Muscle layer of colon (tissue), 2 donors: Measurements from ENCODE around the gene PRPF8.
"Not testable (repeated sequence)": the region's sequence is repeated elsewhere in the genome, so short reads cannot be mapped to it uniquely, and the experiment has no call there.

Source experiments
- H3K27ac ChIP-seq: one replicate; pipeline ENCODE4 v1.7.0; 2013; ENCODE audit warnings: low read depth, mild to moderate bottlenecking, low read length, moderate library complexity
- H3K27me3 ChIP-seq, 2 donors: one replicate each; pipeline ENCODE4 v1.7.0; 2013; ENCODE audit warnings: low read length in 2 of 2, mild to moderate bottlenecking in 2 of 2; ENCODE audit not compliant: insufficient read depth in 2 of 2, control insufficient read depth in 1 of 2
- H3K36me3 ChIP-seq: one replicate; pipeline ENCODE4 v1.7.0; 2013; ENCODE audit warnings: mild to moderate bottlenecking, low read length; ENCODE audit not compliant: insufficient read depth
- H3K4me1 ChIP-seq: one replicate; pipeline ENCODE4 v1.7.0; 2013; ENCODE audit warnings: mild to moderate bottlenecking, low read length; ENCODE audit not compliant: insufficient read depth
- H3K4me3 ChIP-seq, 2 donors: one replicate each; pipeline ENCODE4 v1.7.0; 2013; ENCODE audit warnings: low read length in 2 of 2, low read depth in 1 of 2, mild to moderate bottlenecking in 1 of 2, moderate library complexity in 1 of 2
- H3K9ac ChIP-seq: one replicate; pipeline ENCODE4 v1.7.0; 2013; ENCODE audit warnings: low read length
- H3K9me3 ChIP-seq: one replicate; pipeline ENCODE4 v1.7.0; 2013; ENCODE audit warnings: mild to moderate bottlenecking, low read length
- donor health status: abdominal sarcoma.
- donor health status: Adenocarcinoma of cecum.

Gene PRPF8

GRCh38 chr17:1725642-1726511, 41.2 kb upstream of the PRPF8 start:
- H3K4me1 ChIP-seq: peaks cover 27% of the 10 kb centered on the region
- H3K4me3 ChIP-seq: peak overlapping the region; percentile 68 to 96
- peaks cover 16% of the 10 kb centered on the region for H3K36me3 ChIP-seq
- H3K9me3 ChIP-seq: no peaks in the 10 kb centered on the region
- no peak overlapping the region for H3K27ac ChIP-seq
- no peaks in the 10 kb centered on the region for H3K27me3 ChIP-seq
- no peak overlapping the region for H3K9ac ChIP-seq

GRCh38 chr17:1724869-1725641, 40.4 kb upstream of the PRPF8 start:
- H3K4me3 ChIP-seq: peak overlapping the region; percentile 68 to 96
- H3K36me3 ChIP-seq: peaks cover 16% of the 10 kb centered on the region
- H3K4me1 ChIP-seq: peaks cover 22% of the 10 kb centered on the region
- peak overlapping the region; percentile 35 for H3K27ac ChIP-seq
- no peaks in the 10 kb centered on the region for H3K9me3 ChIP-seq
- H3K9ac ChIP-seq: no peak overlapping the region
- H3K27me3 ChIP-seq: no peaks in the 10 kb centered on the region

- H3K36me3 ChIP-seq: peaks cover 16% of the 10 kb centered on the region
- no peak within 1 kb of the TSS for H3K9ac ChIP-seq
- no peaks in the 10 kb centered on the region for H3K9me3 ChIP-seq
- peaks cover 22% of the 10 kb centered on the region for H3K4me1 ChIP-seq
- no peaks in the 10 kb centered on the region for H3K27me3 ChIP-seq
- peak within 1 kb of the TSS; percentile 93 for H3K27ac ChIP-seq
- H3K4me3 ChIP-seq: peak within 1 kb of the TSS; percentile 68 to 96
Measured at GRCh38 chr17:1724351-1724868, 39.7 kb upstream of the PRPF8 start, which contains the start of gene WDR81. TSS of gene WDR81 (plus strand) at chr17:1724704. CDS start at chr17:1724960, 256 bp downstream.

GRCh38 chr17:1722022-1722421, 37.4 kb upstream of the PRPF8 start:
- H3K9me3 ChIP-seq, H3K27ac ChIP-seq, H3K36me3 ChIP-seq, H3K9ac ChIP-seq, H3K27me3 ChIP-seq, H3K4me3 ChIP-seq: not testable (repeated sequence)
- H3K4me1 ChIP-seq: peaks cover 35% of the 10 kb centered on the region

- Histone ChIP-seq H3K9ac (no peak overlapping the region), H3K4me3 (no peak overlapping the region), H3K36me3 (no peaks in the 10 kb centered on the region), H3K27ac (no peak overlapping the region), H3K4me1 (peaks cover 28% of the 10 kb centered on the region), H3K9me3 (no peaks in the 10 kb centered on the region), H3K27me3 (no peaks in the 10 kb centered on the region)
Measured at GRCh38 chr17:1720856-1721386, 36.3 kb upstream of the PRPF8 start.

GRCh38 chr17:1718362-1719165, 33.9 kb upstream of the PRPF8 start:
- peaks cover 3% of the 10 kb centered on the region for H3K36me3 ChIP-seq
- H3K9ac ChIP-seq: no peak overlapping the region
- H3K4me3 ChIP-seq: no peak overlapping the region
- peak overlapping the region; percentile 41 for H3K27ac ChIP-seq
- H3K9me3 ChIP-seq: no peaks in the 10 kb centered on the region
- H3K27me3 ChIP-seq: no peaks in the 10 kb centered on the region
- peaks cover 27% of the 10 kb centered on the region for H3K4me1 ChIP-seq

GRCh38 chr17:1716912-1717695, 32.4 kb upstream of the PRPF8 start:
- Histone ChIP-seq H3K4me1 (peaks cover 33% of the 10 kb centered on the region), H3K36me3 (peaks cover 17% of the 10 kb centered on the region), H3K9ac (peak overlapping the region; percentile 94), H3K4me3 (peak overlapping the region; percentile 17 to 80), H3K27ac (peak overlapping the region; percentile 98), H3K9me3 (no peaks in the 10 kb centered on the region), H3K27me3 (no peaks in the 10 kb centered on the region)

GRCh38 chr17:1716076-1716911, 31.6 kb upstream of the PRPF8 start:
- Histone ChIP-seq H3K9ac (peak overlapping the region; percentile 94), H3K27ac (peak overlapping the region; percentile 98), H3K27me3 (no peaks in the 10 kb centered on the region), H3K4me1 (peaks cover 33% of the 10 kb centered on the region), H3K36me3 (peaks cover 20% of the 10 kb centered on the region), H3K4me3 (peak overlapping the region; percentile 66 to 95), H3K9me3 (no peaks in the 10 kb centered on the region)

GRCh38 chr17:1715803-1716075, 31.1 kb upstream of the PRPF8 start:
- Histone ChIP-seq H3K4me3 (peak overlapping the region; percentile 66 to 95), H3K27me3 (no peaks in the 10 kb centered on the region), H3K9me3 (no peaks in the 10 kb centered on the region), H3K4me1 (peaks cover 33% of the 10 kb centered on the region), H3K36me3 (peaks cover 20% of the 10 kb centered on the region), H3K27ac (peak overlapping the region; percentile 96), H3K9ac (peak overlapping the region; percentile 86)
